Osteoblast (primary cell): ENCODE data around the gene EXOSC2. TPM values are rescaled to one million over a fixed set of nuclear protein-coding genes. Genes with fewer than 3 reads are reported as not detected.

Source experiments
- DNase-seq: peaks from one replicate; pipeline ENCODE4 v3.0.0; 2011; ENCODE audit warnings: low spot score, mixed read lengths; ENCODE audit not compliant: insufficient read length; ENCODE audit errors: missing footprints
- H2AFZ ChIP-seq: 2 replicates; pipeline ENCODE4 v1.6.0; 2011; ENCODE audit warnings: mild to moderate bottlenecking, low read length
- H3K27ac ChIP-seq: 2 replicates; pipeline ENCODE4 v1.5.1; 2011; ENCODE audit warnings: mild to moderate bottlenecking, low read depth, low read length, moderate library complexity
- H3K27me3 ChIP-seq: 2 replicates; pipeline ENCODE4 v1.6.0; 2012; ENCODE audit warnings: mild to moderate bottlenecking, control low read depth, inconsistent platforms, low read length, moderate library complexity; ENCODE audit not compliant: insufficient read depth
- H3K36me3 ChIP-seq: 2 replicates; pipeline ENCODE4 v1.5.1; 2011; ENCODE audit warnings: mild to moderate bottlenecking, low read length, control low read depth, moderate library complexity; ENCODE audit not compliant: insufficient read depth
- H3K4me1 ChIP-seq: 2 replicates; pipeline ENCODE4 v1.5.1; 2011; ENCODE audit warnings: mild to moderate bottlenecking, low read length, control low read depth, moderate library complexity; ENCODE audit not compliant: insufficient read depth
- H3K4me2 ChIP-seq: 2 replicates; pipeline ENCODE4 v1.6.0; 2011; ENCODE audit warnings: mild to moderate bottlenecking, low read length; ENCODE audit not compliant: insufficient read depth
- H3K4me3 ChIP-seq: fragments of 200-600 bp; sonication (generic); 3 replicates; pipeline ENCODE4 v1.5.1; 2012; ENCODE audit warnings: mild to moderate bottlenecking, low read length, inconsistent platforms; ENCODE audit not compliant: insufficient read depth
- H3K79me2 ChIP-seq: 2 replicates; pipeline ENCODE4 v1.6.0; 2012; ENCODE audit warnings: mild to moderate bottlenecking, low read length, control low read depth, inconsistent platforms; ENCODE audit not compliant: insufficient read depth
- H3K9me3 ChIP-seq: 2 replicates; pipeline ENCODE4 v1.5.1; 2011; ENCODE audit warnings: low read depth, low read length, control low read depth
- H4K20me1 ChIP-seq: 2 replicates; pipeline ENCODE4 v1.6.0; 2012; ENCODE audit warnings: mild to moderate bottlenecking, low read length, control low read depth; ENCODE audit not compliant: insufficient read depth
- CTCF ChIP-seq: IDR thresholded peaks from 2 replicates; pipeline ENCODE4 v1.5.1; 2011; ENCODE audit warnings: mild to moderate bottlenecking, low read depth, low read length, moderate library complexity; ENCODE audit errors: extremely low read depth
- total RNA-seq: library from RNA; depleted of rRNA; stranded (reverse); fragments of >200 nt; gene quantifications from 2 replicates; pipeline ENCODE4 v1.2.3, GENCODE V29; 2012

Gene EXOSC2
- total RNA-seq, 1 donor = 22.1 TPM

- DNase-seq = no peak
Measured at GRCh38 chr9:130738281-130738680, 44.7 kb downstream of the EXOSC2 start.

GRCh38 chr9:130739081-130739480 is 45.5 kb downstream of the EXOSC2 start:
- Histone ChIP-seq H3K4me3 (no peak overlapping the region), H3K9me3 (no peaks in the 10 kb centered on the region), H3K4me2 (no peak overlapping the region), H4K20me1 (peaks cover 4% of the 10 kb centered on the region), H3K27ac (no peak overlapping the region), H3K79me2 (peaks cover 86% of the 10 kb centered on the region), H3K36me3 (no peaks in the 10 kb centered on the region), H3K27me3 (no peaks in the 10 kb centered on the region), H2AFZ (no peak overlapping the region), H3K4me1 (peaks cover 9% of the 10 kb centered on the region)
- TF ChIP-seq CTCF = no peak
- no peak for DNase-seq

More at GRCh38 chr9:130738281-130738680, 44.7 kb downstream of the EXOSC2 start:
- H3K9me3 ChIP-seq = no peaks in the 10 kb centered on the region
- H3K27me3 ChIP-seq = no peaks in the 10 kb centered on the region
- no peaks in the 10 kb centered on the region for H3K36me3 ChIP-seq
- H3K4me2 ChIP-seq = no peak overlapping the region
- peaks cover 9% of the 10 kb centered on the region for H3K4me1 ChIP-seq
- no peak for TF ChIP-seq CTCF
- H3K27ac ChIP-seq = no peak overlapping the region
- no peak overlapping the region for H2AFZ ChIP-seq
- H3K4me3 ChIP-seq = no peak overlapping the region
- H3K79me2 ChIP-seq = peaks cover 83% of the 10 kb centered on the region
- peaks cover 4% of the 10 kb centered on the region for H4K20me1 ChIP-seq

GRCh38 chr9:130740218-130741023 is 46.8 kb downstream of the EXOSC2 start:
- no peaks in the 10 kb centered on the region for H3K36me3 ChIP-seq
- peaks cover 87% of the 10 kb centered on the region for H3K79me2 ChIP-seq
- DNase-seq = no peak
- no peak overlapping the region for H3K4me2 ChIP-seq
- H4K20me1 ChIP-seq = peaks cover 2% of the 10 kb centered on the region
- H3K4me3 ChIP-seq = no peak overlapping the region
- no peaks in the 10 kb centered on the region for H3K9me3 ChIP-seq
- no peak overlapping the region for H3K27ac ChIP-seq
- H2AFZ ChIP-seq = no peak overlapping the region
- peaks cover 9% of the 10 kb centered on the region for H3K4me1 ChIP-seq
- H3K27me3 ChIP-seq = no peaks in the 10 kb centered on the region
- TF ChIP-seq CTCF = no peak

- no peak overlapping the region for H2AFZ ChIP-seq
- peaks cover 87% of the 10 kb centered on the region for H3K79me2 ChIP-seq
- H3K4me2 ChIP-seq = no peak overlapping the region
- peaks cover 3% of the 10 kb centered on the region for H4K20me1 ChIP-seq
- DNase-seq = no peak
- no peak for TF ChIP-seq CTCF
- H3K27ac ChIP-seq = no peak overlapping the region
- H3K4me1 ChIP-seq = peaks cover 9% of the 10 kb centered on the region
- no peak overlapping the region for H3K4me3 ChIP-seq
- no peaks in the 10 kb centered on the region for H3K36me3 ChIP-seq
- H3K27me3 ChIP-seq = no peaks in the 10 kb centered on the region
- no peaks in the 10 kb centered on the region for H3K9me3 ChIP-seq
Measured at GRCh38 chr9:130741024-130741305, 47.4 kb downstream of the EXOSC2 start.
